HG02571 (cell line): ENCODE measurements around the gene FOXL2NB.

Source experiments
- ATAC-seq: cut with Tn5 transposase; IDR thresholded peaks from one replicate; pipeline ENCODE4 v1.9.1; 2021; ENCODE audit warnings: mild to moderate bottlenecking, moderate library complexity; ENCODE audit not compliant: unreplicated experiment

Gene FOXL2NB

DNA sequence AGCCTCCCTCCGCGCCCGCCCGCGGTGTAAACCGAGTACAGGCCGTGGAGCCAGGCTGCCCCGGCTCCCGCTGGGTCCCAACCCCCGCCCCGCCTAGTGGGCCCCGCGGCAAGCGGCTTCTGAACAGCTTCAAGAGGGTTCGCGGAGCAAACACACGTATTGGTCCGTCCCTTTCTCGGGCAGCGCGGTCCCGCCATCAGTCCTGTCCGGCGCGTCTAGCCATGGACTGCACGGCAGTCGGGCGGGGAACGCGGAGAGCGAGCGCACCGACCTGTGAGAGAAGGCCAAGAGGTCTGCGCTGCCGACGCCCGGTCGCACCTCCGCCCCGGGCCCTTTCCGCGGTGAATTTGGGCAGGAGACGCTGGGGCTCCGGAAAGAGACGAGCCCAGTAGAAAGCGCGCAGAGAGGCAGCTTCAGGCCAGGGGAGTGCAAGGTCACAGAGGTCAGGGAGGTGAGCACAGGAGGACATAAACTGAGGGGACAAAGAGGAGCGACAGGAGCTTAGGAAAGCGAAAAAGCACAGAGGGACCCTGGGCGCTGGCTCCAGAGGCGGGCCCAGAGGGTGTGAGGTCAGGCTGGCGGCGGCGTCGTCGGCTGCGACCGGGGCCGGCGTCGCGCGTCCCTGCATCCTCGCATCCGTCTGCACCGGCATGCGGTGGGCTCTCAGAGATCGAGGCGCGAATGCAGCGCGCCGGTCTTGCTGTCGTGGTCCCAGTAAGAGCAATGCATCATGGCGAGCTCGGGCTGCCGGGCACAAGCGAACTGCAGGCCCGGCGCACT is 1.9 kb upstream of the FOXL2NB start:
- ATAC-seq: no peak

DNA sequence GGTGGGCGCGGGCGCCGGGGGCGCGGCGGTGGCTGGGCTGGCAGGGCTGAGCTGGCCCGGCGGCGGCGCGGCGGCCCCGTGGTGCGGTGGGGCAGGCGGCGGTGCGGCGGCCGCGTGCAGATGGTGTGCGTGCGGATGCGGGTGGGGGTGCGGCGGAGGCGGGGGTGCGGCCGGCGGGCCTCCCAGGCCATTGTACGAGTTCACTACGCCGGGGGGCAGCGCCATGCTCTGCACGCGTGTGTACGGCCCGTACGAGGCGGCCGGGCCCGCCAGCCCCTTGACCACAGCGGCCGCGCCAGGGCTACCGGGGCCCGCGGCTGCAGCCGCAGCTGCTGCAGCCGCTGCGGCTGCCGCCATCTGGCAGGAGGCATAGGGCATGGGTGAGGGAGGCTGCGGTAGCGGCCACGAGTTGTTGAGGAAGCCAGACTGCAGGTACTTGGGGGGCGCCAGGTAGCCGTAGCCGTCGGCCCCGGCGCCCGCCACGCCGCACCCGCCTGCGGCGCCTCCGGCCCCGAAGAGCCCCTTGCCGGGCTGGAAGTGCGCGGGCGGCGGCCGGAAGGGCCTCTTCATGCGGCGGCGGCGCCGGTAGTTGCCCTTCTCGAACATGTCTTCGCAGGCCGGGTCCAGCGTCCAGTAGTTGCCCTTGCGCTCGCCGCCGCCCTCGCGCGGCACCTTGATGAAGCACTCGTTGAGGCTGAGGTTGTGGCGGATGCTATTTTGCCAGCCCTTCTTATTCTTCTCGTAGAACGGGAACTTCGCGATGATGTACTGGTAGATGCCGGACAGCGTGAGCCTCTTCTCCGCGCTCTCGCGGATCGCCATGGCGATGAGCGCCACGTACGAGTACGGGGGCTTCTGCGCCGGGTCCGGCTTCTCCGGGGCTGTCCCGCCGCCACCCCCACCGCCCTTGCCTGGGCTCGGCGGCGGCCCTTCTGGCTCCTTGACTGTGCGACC is 1.0 kb upstream of the FOXL2NB start:
- ATAC-seq: no peak

DNA sequence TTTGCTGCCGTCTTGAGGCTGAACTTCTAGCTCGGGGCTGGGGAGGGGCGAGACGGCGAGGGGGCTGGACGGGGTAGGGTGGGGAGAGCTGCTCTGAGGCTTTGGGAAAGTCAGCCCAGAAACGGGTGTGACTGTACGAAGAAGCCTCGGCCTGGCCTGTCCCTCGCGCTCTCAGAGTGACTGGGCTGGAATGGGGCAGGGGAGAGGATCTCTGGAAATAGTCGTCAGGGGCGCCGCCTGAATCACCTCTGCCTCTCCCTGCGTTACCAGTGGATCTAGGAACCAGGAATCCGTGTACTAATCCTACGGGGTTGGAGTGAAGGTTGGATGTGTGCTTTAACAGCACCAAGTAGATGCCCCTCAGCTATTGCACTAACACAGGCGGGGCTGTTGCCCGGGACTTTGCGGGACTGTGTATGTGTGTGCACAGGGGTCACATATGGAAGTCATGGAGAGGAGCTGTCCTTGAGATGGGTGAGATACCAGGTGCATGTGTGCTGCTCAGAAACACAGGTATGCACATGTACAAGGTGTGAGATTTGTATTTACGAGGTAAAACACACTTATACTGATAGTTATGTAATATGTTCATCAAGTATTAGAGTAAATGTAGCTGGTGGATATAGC is 591 bp downstream of the FOXL2NB start:
- ATAC-seq: no peak

DNA sequence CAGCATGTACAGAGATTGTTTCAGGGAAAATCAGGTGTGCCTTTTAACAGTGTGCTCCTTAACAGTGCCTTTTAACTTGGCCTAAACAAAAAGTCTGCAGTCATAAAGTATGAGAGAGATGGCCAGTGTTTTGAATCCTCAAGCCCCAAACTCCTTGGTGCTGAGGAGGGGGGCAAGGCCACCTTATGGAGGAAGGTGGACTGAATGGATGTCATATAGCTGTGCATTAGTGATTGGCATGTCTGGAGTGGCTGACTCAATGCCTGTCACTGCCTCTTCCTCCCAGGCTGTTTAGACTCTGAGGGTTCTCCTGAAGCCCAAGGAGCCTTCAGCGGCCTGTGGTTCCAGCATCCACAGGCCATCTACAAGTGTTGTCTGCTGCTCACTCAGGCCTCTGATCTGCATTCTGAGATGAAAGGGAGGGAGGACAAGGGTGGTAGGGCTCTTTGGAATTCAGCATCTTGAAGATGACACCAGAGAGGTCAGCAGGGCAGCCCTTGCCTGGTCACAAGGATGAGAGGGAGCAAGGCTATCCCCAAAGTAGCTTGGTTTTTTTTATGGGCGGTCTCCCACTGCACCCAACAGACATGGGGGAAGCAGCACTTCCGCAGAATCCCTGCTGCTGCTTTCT is 1.5 kb downstream of the FOXL2NB start:
- no peak for ATAC-seq

DNA sequence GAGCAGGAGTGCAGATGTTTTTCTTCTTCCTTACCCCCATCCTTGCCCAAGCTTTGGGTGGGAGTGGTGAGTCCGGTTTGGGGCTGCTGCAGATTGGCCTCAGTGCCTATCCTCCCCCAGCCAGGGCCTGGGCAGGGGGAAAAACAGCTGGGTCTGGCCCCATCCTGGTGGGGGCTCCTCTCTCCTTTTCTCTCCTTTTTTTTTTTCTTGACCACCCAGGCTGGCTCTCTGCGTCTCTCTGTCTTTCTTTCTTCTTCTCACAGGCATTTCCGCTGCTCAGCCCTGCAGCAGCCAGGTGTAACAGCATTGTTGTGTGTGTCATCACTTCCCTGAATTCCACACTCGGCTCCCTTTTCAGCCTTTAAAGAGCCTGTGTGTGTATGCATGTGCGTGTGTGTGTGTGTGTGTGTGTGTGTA is 2.0 kb downstream of the FOXL2NB start:
- no peak for ATAC-seq

DNA sequence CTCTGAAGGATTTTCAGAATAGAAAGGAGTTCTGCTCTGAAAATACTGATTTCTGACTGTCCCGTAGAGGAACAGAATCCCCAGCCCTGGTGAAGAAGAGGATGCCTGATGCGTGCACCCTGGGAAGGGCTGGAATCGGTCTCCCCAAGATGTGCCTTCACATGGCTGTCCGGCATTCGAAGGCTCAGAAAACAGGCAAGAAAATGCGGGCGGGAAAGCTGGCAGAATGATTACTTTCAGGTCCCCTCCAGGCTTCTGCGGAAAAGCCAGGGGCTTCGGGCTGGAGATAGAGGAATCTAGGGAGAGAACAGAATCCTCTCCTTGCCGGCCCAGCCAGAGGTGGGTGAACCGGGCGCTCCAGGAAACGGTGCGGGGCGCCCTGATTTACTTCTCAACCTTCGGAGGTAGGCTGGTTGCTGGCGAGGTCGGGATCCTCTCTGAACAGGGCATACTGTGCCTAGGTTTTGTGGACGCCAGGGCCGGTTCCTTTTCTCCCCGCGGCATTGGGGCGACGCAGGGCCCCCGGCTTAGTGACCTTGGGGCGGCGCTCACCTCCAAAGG is 2.5 kb downstream of the FOXL2NB start:
- ATAC-seq: no peak

DNA sequence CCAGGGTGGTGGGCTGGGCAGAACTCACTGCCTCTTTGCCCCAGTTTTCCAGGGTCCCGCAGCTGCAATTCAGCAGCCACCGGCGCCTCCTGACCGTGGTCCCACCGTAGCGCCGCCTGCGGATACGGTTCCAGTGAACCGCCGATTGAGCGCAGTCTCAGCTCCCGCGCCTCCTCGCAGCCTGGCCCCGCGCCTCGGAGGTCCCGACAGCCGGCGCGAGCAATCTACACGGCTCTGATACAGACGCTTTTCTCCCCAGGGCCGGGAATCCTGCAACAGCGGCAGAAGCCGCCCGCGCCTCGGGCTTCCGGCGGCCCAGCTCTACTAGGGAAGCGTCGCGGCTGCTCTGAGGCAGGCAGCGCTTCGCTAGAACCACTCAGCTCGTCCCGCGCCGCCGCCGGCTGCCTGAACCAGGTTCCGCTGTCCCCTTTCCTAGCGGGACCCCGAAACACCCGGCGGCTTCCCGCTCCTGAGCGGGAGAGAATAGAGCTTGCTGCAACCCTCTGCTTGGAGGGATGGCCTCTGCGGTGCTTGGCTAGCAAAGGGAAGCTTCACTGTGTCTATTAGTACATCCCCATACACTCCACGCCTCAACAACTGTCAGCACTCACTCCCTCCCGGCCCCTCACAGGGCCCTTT is 3.1 kb downstream of the FOXL2NB start:
- no peak for ATAC-seq

DNA sequence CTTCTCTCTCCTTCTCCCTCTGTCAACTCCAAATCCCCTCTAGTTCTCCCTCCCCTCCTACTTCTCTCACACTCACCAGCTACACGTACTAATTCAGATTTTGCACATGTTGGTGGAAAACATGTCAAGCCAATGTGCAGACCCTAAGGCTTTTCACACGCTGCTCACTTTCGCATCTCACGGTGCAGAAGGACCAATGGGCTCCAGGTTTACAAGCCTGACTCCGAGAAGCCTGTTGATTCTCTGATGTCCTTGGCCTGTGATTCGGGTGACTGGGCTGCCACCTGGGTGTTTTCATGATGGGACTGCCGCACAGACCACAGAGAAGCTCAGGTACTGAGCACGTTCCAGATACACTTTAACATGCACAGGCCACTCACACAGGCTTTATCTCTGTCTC is 3.7 kb downstream of the FOXL2NB start:
- ATAC-seq: no peak

DNA sequence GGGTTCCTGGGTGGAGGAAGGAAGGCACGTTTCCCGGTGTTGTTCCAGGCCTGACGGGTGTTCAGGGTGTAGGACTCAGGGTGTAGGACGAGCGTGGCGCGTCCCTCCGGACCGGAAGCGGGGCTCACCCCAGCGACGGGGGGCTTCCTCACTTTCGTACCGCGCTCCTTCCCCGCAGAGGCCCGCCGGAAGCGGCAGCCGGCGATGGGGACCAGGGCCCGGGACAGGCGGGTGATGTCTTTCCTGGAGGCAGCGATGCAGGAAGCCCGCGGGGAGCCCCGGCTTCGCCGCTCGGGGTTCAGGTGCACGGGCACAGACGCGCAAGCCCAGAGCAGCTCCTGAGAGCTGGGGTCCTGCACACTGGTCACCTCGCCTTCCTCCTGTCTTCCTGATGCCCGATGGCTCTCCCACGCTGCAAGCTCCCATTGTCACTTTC is 13.4 kb downstream of the FOXL2NB start:
- no peak for ATAC-seq

DNA sequence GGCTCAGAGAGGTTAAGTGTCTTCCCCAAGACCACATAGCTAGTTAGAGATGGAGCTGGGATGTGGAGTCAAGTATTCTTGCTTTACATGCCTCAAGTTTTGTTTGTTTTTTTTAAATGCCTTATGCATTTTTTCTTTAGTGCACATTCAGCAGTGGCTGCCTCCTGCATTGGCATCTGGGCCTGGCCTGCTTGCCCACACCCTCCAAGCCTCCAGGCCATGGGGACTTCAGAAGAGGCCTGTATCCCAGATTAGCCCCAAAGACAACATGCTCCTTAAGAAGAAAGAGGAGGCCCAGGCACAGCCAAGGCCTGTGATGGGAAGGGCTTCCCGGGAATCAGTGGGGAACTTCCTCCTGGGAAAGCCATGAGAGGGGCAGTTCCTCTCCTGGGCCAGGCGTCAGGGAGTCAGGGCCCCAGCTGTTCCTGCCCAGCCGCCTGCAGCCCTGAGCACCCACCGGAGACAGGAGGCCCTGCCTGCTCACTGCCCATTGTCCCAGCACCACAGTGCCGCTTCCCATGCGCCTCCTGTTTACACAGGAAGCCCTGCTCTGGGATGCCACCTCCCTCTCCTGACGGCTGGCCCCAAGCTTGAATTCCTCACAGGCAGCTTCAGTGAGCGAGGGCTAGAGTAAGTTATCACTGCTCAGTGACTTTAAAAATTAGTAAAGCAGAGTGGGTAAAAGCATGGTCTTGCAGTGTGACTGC is 16.0 kb downstream of the FOXL2NB start:
- no peak for ATAC-seq

DNA sequence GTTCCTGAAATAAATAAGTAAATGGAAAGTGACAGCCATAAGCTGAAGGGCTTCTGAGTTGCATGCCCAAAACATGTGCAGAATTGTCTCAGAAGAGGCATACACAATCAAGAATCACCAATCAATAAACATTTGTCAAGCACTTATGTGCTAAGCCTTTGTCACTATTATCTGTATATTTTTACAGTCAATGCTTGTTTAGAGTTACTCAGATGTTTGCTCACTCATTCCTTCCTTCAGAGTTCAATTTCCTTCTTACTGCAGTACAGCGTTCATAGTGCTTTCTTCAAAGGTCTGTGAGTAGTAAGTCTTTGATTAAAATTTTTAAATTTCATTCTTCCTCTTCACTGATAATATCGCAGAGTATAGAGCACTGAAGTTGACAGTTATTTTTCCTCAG is 17.2 kb downstream of the FOXL2NB start:
- no peak for ATAC-seq

DNA sequence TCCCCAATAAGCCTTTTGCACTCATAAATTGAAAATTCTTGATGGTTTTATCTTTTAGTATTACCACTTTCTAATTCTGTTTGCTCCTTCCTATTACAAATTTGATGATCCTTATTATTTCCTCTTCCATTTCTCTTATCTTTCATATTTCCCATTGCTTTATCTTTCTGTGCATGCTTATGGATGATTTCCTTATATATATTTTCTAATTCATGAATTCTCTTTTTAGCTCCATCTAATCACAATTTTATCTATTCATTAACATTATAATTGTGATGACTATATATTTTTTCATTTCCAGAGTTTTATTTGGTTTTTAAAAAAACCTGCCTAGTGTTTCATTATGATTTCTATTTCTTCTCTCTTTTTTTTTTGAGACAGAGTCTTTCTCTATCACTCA is 17.9 kb downstream of the FOXL2NB start:
- ATAC-seq: no peak

DNA sequence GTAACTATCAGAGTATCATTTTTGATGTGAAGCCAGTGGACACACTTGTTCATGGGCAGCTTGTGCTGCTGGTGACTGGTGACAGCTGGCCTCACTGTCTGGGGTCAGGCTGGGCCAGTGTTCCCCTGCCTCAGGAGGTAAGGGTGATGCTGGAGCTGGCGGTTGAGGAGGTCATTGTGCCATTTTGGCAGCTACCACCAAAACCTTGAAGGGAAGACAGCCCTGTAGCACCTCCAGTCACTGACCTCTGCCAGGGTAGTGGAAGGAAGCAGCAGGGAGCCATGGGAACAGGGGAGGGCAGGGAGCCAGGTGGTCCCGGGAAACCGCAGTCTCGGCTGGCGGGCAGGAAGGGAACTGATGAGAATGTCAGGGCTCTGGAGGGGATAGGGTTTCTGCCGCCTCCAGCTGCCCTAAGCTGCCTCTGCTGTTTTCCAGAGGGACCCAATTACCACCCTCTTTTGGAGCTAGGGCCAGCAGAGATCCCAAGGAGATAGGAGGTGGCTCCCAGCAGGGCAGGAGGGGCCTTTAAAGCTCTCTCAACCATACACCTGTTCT is 24.8 kb downstream of the FOXL2NB start:
- ATAC-seq: no peak

DNA sequence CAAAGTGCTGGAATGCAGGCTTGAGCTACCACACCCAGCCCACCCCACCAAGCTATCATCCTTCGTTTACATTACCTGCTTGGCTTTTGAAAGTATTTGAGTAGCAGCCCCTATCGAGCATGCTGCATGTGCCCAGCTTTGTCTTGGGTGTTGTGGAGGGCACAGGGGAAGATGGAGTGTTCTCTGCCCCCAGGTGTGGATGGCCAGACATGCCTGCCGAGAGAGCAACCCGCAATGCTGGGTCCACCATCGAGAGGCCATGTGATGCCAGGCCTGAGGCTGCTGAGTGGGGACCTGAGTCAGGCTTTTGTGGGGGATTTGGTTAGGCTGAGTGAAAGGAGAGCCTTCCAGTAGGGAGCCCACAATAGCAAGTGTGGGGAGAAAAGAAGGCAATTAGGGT is 25.9 kb downstream of the FOXL2NB start:
- ATAC-seq: no peak

DNA sequence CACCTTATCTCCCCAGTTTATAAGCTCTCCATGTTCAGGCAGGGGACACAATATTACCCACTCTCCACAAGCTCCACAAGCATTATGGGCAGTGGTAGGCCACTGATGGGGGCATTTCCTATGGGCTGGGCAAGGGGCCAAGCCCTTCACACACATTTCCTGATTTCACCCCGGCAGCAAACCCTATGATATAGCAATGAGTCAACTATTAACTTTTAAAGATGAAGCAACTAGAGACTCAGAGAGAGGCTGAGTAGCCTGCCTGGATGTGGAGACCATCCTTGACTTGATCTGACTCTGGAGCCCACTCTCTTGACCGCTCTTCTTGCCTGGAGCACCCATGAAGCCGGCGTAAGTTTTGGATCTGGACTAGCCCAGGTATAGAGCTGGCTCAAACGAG is 27.4 kb downstream of the FOXL2NB start:
- no peak for ATAC-seq

DNA sequence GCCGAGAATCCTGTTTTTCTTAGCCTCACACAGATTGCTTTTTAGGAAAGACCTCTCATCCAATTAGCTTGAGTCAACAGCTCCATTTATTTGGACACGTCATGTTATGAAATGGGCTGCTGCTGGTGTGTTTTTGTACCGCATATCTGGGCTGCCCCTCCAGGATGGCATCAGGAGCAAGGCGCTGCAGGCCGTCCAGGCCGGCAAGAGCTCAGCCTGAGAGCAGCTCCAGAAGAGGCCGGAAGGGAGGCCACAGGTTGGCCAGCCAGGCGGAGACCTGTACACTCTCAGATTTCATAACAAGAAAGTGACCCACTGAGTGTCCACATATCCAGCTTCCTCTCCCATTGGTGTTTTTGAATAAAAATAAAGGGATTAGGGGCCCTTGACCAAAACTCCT is 28.3 kb downstream of the FOXL2NB start:
- no peak for ATAC-seq

DNA sequence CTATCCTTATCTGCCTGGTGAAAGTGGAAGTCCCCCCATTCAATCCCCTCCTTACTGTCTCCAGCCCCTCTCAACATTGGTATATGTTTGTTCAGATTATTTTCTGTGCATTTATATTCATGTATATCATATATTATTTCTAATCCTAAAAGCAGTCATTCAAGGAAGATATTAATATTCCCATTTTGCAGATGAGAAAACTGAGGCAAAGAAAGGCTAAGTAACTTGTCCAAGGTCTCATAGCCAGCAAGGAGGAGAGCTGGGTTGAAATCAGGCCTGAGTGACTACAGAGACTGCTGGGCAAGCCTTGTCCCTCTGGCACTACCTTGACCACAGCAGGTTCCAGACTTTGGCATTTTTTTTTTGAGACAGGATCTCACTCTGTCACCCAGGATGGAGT is 29.0 kb downstream of the FOXL2NB start:
- ATAC-seq: no peak

DNA sequence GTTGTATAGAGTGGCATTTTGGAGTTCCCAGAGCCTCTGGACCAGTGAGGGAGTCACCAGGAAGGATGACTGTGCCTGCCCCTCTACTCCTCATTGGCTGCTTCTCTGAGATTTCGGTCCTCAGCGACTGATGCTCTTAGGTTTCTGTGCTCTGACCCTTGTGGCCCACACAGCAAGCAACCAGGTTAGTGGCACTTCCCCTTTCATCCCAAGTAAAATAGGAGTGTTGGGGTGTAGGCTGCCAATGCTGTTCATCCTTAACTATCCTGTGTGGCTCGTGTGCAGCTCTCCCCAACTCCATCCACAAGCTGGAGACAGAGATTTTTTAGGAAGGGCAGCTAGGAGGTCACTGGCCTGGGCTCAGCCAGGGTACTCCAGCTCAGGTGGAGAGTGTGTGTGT is 37.8 kb downstream of the FOXL2NB start:
- no peak for ATAC-seq

DNA sequence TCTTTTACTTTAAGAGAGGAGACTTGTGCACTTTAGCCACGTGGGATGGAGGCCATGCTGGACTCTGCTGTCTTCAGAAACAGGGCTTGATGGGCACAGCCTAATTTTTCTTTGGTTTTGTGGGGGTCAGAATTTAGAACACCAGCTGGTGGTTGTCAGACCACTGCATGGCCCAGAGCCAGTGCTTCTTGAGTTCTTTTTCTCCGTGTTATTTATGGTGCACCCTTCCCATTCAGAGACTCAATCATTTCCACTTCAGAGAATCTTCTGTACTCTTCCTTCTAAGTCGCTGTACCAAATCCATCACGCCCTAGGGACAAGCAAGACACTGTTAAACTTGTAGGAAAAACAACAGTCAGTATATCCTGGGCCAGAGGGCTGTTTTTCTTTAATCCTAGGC is 38.9 kb downstream of the FOXL2NB start:
- no peak for ATAC-seq
